Aorta (tissue), 5 donors: Measurements from ENCODE around the gene CACTIN. TPM values are rescaled to one million over a fixed set of nuclear protein-coding genes. Genes with fewer than 3 reads are reported as not detected.

ENCODE experiments used
- ATAC-seq: fragments of 200-7000 bp; cut with Tn5 transposase; one replicate; pipeline ENCODE4 v1.9.1; 2022; ENCODE audit warnings: moderate library complexity; ENCODE audit not compliant: low FRiP score
- DNase-seq, 2 donors: peaks; one replicate each; pipeline ENCODE4 v3.0.0-alpha.2; 2020
- H3K27ac ChIP-seq, 2 donors: one replicate each; pipeline ENCODE4 v1.5.1; 2013; ENCODE audit warnings: low read length in 2 of 2, mild to moderate bottlenecking in 2 of 2, moderate library complexity in 2 of 2, control low read depth in 1 of 2, inconsistent platforms in 1 of 2, low read depth in 1 of 2
- H3K27me3 ChIP-seq, 2 donors: one replicate each; pipeline ENCODE4 v1.6.1; 2013; ENCODE audit warnings: control low read depth in 1 of 2, low read length in 1 of 2, mild to moderate bottlenecking in 1 of 2, moderate library complexity in 1 of 2; ENCODE audit not compliant: insufficient read depth in 2 of 2, control insufficient read depth in 1 of 2
- H3K36me3 ChIP-seq, 2 donors: one replicate each; pipeline ENCODE4 v1.6.1; 2013; ENCODE audit warnings: control low read depth in 1 of 2, low read length in 1 of 2, mild to moderate bottlenecking in 1 of 2; ENCODE audit not compliant: insufficient read depth in 2 of 2, control insufficient read depth in 1 of 2
- H3K4me1 ChIP-seq, 2 donors: one replicate each; pipeline ENCODE4 v1.6.1; 2013; ENCODE audit warnings: low read length in 2 of 2, control low read depth in 1 of 2, mild to moderate bottlenecking in 1 of 2, moderate library complexity in 1 of 2; ENCODE audit not compliant: insufficient read depth in 2 of 2, control insufficient read depth in 1 of 2
- H3K4me3 ChIP-seq, 2 donors: one replicate each; pipeline ENCODE4 v1.5.1; 2013; ENCODE audit warnings: low read length in 2 of 2, control low read depth in 1 of 2, mild to moderate bottlenecking in 1 of 2
- H3K9me3 ChIP-seq: one replicate; pipeline ENCODE4 v1.6.1; 2013; ENCODE audit warnings: mild to moderate bottlenecking, low read length; ENCODE audit not compliant: control insufficient read depth
- WGBS, 2 donors: extraction: QIAGEN DNeasy Blood & Tissue Kit; methylation state at CpG; one replicate each; pipeline ENCODE4 v1.1.7; 2013; 5-methylcytosine and 5-hydroxymethylcytosine counted together
- intact Hi-C, 2 donors: fragments of 100-400 bp; cut with DNase I; formaldehyde crosslinking; loops; one replicate each; pipeline versions ENCODE4 v1.14.2 to v1.15.0; 2022
- polyA plus RNA-seq, 2 donors: library from polyadenylated mRNA; stranded (reverse); fragments of 200-250 nt; gene quantifications; one replicate each; pipeline ENCODE4 v1.2.3, GENCODE V29; 2013
- total RNA-seq, 2 donors: library from RNA; stranded (reverse); fragmentation: NEBNext Ultra II Directional; extraction: Animal tissue kit (Norgen Biotek cat#: 25700); gene quantifications; one replicate each; pipeline ENCODE4 v1.2.1, GENCODE V29; 2021
- donor health status: healthy with polysubstance abuse.
- donor health status: Bipolar disorder and iron deficiency.
- donor health status: DM: no; HTN: no; CAD: no.
- donor health status: DM: no; HTN: no; CAD: no.
- donor health status: DM: yes; HTN: yes; CAD: no.

The CACTIN gene
- total and polyA plus RNA-seq, 4 donors: 4.5 to 19.3 (median 17.3) TPM

DNA sequence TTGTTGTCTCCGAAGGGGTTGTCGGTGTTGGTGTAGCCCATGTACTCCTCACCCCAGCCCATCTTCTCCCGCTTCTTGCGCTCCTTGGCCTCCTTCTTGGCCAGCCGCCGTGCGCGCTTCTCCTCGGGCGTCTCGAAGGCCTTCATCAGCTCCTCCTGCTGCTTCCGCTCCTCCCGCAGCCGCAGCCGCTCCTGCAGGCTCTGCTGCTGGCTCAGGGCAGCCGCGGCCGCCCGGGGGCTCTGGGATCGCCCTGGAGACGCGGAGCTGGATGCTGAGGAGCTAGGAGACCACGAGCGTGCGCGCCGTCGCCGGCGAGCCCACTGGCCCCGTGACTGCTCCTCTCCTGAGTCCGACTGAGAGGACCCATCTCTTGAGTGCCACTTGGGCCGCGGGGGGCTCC is 2.9 kb downstream of the CACTIN start:
- Histone ChIP-seq H3K27me3 (no peaks in the 10 kb centered on the region), H3K27ac (no peak overlapping the region), H3K4me1 (no peaks in the 10 kb centered on the region), H3K9me3 (no peaks in the 10 kb centered on the region), H3K4me3 (no peak overlapping the region), H3K36me3 (no peaks in the 10 kb centered on the region)
- ATAC-seq: no peak
- WGBS, 2 donors: 91 to 93% methylated on average over 34 of the region's 34 CpGs
- intact Hi-C loops: no loop called here
- DNase-seq: no peak

GRCh38 chr19:3622224-3622623 is 4.4 kb downstream of the CACTIN start:
- no peak for DNase-seq
- no peaks in the 10 kb centered on the region for H3K4me1 ChIP-seq
- intact Hi-C loops: no loop called here
- no peak overlapping the region for H3K27ac ChIP-seq
- H3K4me3 ChIP-seq: no peak overlapping the region
- no peaks in the 10 kb centered on the region for H3K36me3 ChIP-seq
- no peaks in the 10 kb centered on the region for H3K9me3 ChIP-seq
- no peaks in the 10 kb centered on the region for H3K27me3 ChIP-seq
- 78 to 86% methylated on average over 12 of the region's 12 CpGs for WGBS, 2 donors
- ATAC-seq: no peak

DNA sequence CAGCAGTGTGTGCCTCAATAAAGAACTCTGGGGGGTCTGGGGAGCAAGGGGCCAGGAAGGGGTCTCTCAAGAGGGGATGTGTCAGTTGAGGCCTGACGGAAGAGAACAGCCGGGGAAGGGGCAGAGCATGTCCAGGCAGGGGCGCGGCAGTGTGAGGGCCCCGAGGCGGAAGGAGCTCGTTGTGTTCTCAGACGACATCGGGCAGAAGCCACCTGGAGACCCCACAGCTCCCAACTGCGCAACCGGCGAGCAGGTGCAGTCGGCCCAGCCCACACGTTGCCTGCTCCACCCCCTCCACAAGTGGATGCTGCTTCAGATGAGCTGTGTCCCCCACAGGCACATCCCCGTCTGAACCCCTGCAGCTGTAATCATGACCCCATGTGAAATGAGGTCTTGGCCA is 4.9 kb downstream of the CACTIN start:
- intact Hi-C loops: no loop called here
- DNase-seq (no peak), ATAC-seq (no peak)
- Histone ChIP-seq H3K36me3 (no peaks in the 10 kb centered on the region), H3K9me3 (no peaks in the 10 kb centered on the region), H3K4me1 (no peaks in the 10 kb centered on the region), H3K27me3 (no peaks in the 10 kb centered on the region), H3K27ac (no peak overlapping the region), H3K4me3 (no peak overlapping the region)
- 91 to 97% methylated on average over 14 to 15 of the region's 15 CpGs for WGBS, 2 donors

DNA sequence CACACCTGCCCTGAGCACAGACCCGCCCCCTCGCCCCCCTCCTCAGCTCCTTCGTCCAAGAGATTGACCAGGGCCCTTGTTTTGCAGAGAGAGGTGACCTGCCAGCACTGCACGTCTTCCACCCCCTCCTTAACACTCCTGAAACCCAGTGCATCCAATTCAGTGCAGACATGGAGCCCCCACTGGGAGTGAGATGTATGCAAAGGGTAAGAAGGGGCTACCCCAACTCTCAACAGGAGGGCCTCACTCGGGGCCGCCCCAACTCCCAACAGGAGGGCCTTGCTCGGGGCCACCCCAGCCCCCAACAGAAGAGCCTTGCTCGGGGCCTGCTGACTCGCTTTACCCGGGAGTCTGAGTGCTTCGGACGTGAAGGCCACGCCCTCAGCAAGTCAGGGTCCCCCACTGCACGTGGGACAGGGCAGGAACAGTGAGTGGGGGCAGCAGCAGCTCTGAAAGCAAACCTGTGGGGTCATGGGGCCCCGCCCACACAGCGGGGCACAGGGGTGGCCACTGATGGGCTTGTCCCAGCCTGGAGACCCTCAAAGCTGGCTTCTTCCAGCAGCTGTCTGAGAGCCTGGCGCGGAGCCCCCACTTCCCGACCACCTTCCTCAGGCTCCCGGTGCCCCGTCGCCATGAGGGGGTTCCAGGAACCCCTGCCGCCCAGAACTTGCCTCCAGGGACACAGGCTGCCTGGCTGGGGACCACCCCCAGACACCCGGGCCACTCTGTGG is 5.6 kb downstream of the CACTIN start:
- DNase-seq: peak in 1 of 2 donors; percentile 42
- Histone ChIP-seq H3K4me1 (no peaks in the 10 kb centered on the region), H3K4me3 (no peak overlapping the region), H3K9me3 (no peaks in the 10 kb centered on the region), H3K36me3 (no peaks in the 10 kb centered on the region), H3K27me3 (no peaks in the 10 kb centered on the region), H3K27ac (no peak overlapping the region)
- intact Hi-C loops: no loop called here
- ATAC-seq: no peak
- 85 to 90% methylated on average over 23 to 24 of the region's 24 CpGs for WGBS, 2 donors

DNA sequence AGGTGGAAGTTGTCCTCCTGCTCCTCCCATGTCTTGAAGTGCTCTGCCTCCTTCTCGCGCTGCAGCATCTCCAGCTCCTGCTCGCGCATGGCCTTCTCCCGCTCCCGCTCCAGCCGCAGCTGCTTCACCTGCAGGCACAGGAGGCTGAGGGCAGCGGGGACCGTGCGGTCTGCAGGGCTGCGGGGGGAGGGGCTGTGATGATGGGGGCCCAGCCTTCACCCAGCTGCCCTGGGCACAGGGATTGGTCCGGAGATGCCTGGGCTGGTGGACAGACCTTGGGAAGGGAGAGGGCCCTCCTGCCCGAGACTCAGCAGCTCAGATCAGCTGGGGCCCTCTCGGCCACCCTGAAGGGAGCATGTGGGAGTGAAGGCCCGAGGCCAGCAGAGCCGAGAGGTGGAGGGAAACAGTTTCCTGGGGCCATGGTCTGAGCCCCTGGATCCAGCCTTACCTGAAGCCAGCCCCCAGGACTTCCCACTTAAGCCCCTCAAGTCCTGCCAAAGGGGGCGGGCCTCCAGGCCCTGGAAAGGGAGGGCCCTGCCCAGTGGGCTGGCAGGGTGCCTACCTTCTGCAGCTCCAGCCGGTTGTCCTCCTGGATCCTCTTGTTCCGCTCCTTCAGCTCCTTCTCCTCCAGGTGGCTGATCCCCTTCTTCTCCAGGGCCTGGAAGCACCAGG is 6.3 kb downstream of the CACTIN start:
- intact Hi-C loops: no loop called here
- DNase-seq: peak in 1 of 2 donors; percentile 48
- Histone ChIP-seq H3K4me3 (no peak overlapping the region), H3K9me3 (no peaks in the 10 kb centered on the region), H3K27ac (no peak overlapping the region), H3K27me3 (no peaks in the 10 kb centered on the region), H3K4me1 (no peaks in the 10 kb centered on the region), H3K36me3 (no peaks in the 10 kb centered on the region)
- no peak for ATAC-seq
- 79 to 84% methylated on average over 19 of the region's 19 CpGs for WGBS, 2 donors

DNA sequence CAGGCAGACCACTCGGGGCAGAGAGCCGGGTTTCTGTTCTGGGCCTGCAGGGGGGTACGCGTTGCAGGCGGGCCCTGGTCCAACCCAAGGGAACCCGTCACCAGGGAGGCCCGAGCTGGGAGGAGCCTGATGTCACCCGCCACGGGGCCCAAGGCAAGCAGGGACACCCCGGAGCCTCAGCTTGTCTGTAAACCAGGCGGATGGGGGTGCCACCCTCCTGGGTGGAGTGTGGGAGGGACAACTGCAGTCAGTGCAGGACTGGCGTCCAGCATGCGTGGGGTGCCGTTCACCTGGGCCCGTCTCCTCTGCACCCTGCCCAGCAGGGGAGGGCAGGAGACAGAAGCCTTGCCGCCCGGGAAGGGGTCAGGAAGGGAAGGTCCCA is 7.0 kb downstream of the CACTIN start:
- Histone ChIP-seq H3K9me3 (no peaks in the 10 kb centered on the region), H3K4me1 (no peaks in the 10 kb centered on the region), H3K4me3 (no peak overlapping the region), H3K27ac (no peak overlapping the region), H3K36me3 (no peaks in the 10 kb centered on the region), H3K27me3 (no peaks in the 10 kb centered on the region)
- no peak for ATAC-seq
- intact Hi-C loops: loop anchor here (2.0 to 10.0 kb wide), 3 partner anchors 33 to 315 kb away; no protein-coding TSS in a partner anchor
- DNase-seq: peak in 1 of 2 donors; percentile 56
- 79 to 81% methylated on average over 10 to 17 of the region's 17 CpGs for WGBS, 2 donors

GRCh38 chr19:3618811-3619630 is 7.6 kb downstream of the CACTIN start:
- peak in 1 of 2 donors; percentile 45 for DNase-seq
- intact Hi-C loops: loop anchor here (2.0 to 10.0 kb wide), 3 partner anchors 32 to 314 kb away; no protein-coding TSS in a partner anchor
- ATAC-seq: no peak
- WGBS, 2 donors: 83 to 85% methylated on average over 31 of the region's 31 CpGs
- Histone ChIP-seq H3K9me3 (no peaks in the 10 kb centered on the region), H3K4me3 (no peak overlapping the region), H3K27me3 (no peaks in the 10 kb centered on the region), H3K36me3 (no peaks in the 10 kb centered on the region), H3K27ac (no peak overlapping the region), H3K4me1 (no peaks in the 10 kb centered on the region)

DNA sequence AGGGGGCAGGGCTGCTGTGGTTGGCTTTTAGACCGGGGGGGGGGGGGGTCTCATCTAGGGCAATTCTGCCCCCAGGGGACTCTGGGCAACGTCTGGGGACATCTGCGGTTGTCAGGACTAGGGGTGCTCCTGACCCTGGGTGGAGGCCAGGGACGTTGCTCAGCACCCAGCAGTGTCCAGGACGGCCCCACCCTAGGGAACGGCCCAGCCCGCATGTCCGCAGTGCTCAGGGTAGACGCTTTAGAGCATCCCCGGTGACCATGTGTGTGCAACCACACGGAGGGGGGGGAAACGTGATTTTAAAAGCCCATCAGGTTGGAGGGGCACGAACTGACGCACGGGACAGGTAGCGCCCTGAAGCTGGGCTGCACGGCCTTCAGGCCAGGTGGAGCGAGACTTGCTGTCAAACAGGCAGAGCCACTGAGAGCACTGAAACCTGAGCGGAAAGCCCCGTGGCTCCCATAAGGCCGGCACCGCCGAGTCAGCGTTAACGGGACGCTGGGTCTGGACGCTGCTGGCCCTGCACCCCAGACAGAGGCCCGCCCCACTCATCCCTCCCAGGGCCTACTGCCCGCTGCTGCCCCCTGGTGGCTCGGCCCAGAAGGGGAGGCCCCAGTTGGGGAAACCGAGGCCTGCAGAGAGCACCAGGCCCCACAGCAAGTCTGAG is 8.3 kb downstream of the CACTIN start:
- Histone ChIP-seq H3K4me1 (no peaks in the 10 kb centered on the region), H3K36me3 (no peaks in the 10 kb centered on the region), H3K4me3 (no peak overlapping the region), H3K9me3 (no peaks in the 10 kb centered on the region), H3K27ac (no peak overlapping the region), H3K27me3 (no peaks in the 10 kb centered on the region)
- 41 to 45% methylated on average over 29 to 31 of the region's 31 CpGs for WGBS, 2 donors
- intact Hi-C loops: loop anchor here (2.0 to 10.0 kb wide), 3 partner anchors 31 to 313 kb away; no protein-coding TSS in a partner anchor
- ATAC-seq: peak; percentile 88
- peak; percentile 86 to 95 for DNase-seq
